ENCODE results near the gene RBFOX1.

Gene RBFOX1

DNA sequence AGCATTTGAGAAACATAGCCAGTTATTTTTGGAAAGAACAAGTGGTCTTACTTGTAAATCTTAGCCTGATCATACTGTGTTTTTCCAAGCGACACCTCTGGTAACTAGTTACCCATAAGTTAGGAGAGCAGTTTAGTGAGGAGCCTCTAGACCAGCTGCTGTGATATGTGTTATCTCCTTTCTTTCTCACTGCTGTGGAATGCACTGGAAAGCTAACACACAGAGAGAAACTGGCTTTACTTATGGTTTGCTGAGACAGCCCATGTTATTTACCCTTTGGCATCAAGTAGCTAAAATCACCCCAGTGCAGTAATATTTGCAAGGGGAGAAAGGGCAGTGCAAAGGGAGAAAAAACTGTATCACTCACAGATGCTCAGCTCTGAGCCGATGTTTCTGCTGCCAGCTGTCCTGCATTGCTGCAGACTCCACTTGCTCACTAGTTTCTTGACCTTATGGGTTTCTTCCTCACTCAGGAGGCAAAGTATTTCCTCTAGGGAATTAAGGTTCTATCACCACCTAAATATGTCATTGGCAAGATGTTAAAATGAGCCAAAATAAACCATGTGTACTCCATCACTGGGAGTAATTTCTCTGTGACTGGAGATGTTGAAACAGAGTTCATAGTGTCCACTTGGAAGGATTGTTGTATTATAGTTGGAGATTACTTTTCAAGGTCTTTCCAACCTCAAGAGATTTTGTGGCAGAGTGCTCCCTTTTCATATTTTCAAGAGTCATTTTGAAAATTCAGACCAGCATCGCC, 2.3 kb downstream of the RBFOX1 start:
- no peak for DNase-seq (ENCODE audit: low spot score)

DNA sequence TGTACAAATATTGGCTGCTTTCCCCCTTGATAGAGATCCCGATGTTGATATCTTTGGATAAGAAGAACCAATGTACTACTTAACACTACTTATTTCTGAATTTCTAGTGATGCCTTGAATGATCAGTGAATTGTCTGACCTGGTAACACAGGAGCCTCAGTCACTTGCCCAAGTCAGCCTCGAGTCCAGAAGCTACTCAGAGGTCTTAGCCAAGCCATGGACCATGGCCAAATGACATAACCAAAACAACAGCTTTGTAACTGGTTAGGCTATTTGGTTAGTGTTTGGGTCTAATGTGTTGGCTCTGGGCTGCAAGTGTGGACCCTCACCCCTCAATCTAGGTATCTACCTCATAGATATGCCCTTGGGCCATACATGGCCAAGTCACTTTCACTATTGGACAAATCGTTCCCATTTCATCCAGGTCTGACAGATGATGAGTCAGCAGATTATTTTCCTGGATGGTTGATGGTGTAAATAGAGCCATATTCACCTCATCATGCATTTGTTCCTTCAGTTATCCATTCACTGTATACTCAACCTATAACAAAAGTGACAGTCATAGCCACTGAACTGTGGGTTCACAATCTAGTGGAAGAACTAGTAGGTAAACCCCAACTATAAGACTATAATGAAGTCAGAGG, 3.5 kb downstream of the RBFOX1 start:
- no peak for DNase-seq (ENCODE audit: low spot score)

DNA sequence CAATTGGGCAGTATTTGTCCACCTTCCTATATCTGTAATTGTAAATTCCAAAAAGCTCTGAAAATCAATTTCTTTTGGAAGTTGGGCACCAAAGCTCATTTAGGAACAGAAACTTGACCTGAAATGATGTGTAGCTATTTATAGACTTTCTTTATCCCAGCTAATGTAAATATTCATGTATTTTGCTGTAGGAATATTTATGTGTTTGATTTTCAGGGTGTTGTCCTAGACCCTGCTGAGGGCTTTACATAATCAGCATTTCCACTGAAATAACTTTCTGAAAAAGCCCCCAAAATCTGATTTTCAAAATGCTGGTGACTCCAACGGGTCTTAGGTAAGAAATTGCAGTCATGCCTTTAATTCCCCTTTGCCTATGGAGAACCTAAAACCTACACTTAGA, 4.1 kb downstream of the RBFOX1 start:
- no peak for DNase-seq (ENCODE audit: low spot score)

DNA sequence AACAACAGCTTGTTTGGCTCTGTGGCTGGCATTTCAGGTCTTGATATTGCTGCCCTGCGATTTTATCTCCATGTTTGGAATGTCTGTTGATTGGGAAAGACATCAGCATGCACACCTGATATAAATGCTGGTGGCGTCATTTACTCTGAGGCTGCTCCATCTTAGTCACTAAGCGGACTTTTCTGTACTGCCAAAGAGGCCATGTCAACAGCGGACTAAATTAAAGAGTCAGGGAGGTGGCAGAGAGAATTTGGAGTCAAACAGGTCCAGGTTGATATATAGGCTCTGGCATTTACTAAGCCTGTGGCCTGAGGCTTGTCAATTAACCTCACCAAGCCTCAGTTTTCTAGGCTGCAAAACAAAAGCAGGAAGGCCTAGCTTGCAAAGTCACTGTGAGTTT, 6.2 kb downstream of the RBFOX1 start:
- DNase-seq (ENCODE audit: low spot score): no peak

DNA sequence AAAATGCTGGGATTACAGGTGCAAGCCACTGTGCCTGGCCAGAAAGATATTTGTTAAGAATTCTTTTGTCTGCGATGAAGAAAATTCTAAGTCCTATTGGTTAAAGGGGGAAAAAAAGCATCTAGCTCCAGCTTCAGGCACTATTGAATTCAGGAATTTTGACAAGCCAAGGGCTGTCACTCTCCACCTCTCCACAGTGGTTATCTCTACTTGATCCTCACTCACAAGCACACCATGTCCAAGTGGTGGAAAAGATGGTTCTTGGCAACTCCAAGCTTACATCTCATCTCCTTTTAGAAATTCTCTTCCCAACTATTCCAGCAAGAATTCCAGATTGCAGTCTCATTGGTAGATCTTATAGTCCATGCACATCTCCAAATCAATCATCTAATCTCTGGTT, 7.1 kb downstream of the RBFOX1 start:
- no peak for DNase-seq (ENCODE audit: low spot score)

DNA sequence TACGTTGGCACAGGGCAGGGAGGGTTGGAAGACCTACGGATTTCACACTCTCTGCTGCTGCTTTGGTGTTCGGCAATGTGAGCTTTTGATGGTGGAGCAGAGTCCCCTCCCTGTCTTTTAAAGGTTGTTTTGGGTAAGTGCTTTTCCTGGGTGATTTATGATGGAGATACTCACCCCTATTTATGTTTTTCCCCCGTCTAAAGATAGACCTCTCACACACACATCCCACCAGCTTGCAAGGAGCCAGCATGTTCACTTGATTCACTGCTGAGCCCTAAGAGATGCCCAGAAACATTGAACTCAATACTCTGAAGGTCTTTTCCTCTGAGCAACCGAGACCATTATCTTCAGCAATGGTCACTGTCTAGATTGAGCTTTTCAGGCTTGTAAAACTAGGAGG, 8.3 kb downstream of the RBFOX1 start:
- DNase-seq (ENCODE audit: low spot score): no peak

DNA sequence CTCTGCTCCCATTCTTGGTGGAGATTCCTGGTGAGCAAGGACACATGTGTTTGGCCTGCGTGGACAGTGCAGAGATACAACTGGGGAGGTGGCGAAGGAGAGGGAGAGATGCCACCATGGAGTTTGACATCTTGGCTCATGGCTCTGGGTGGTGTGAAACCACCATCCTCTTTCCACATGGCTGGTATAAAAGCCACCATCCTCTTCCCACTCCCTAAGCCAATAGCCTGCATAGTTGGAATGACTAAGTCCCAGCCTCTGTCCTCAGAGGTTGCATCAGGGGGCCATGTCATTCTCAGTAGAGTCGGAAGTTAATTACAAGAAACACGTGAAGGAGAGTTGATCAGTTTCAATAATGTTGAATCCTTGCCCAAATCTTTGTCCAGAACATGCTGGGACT, 10.0 kb downstream of the RBFOX1 start:
- no peak for DNase-seq (ENCODE audit: low spot score)

DNA sequence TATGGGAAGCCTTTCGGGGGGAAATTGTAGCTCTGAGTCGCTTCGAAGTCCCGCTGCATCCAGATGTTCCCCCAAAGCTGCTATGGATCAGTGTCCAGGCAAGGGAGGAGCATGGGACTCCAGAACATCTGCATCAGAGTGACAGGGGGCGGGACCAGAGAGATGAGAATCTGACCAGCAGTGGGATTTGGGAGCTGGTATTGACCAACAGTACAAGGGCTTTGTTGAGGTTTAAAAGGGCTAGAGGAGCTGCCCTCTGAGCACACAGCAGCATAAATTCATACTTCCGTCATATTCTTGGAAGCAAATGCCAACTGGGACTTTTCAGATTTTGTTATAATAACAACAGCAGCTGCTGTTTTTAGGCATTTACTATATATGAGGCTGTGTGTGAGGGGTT, 10.6 kb downstream of the RBFOX1 start:
- no peak for DNase-seq (ENCODE audit: low spot score)

DNA sequence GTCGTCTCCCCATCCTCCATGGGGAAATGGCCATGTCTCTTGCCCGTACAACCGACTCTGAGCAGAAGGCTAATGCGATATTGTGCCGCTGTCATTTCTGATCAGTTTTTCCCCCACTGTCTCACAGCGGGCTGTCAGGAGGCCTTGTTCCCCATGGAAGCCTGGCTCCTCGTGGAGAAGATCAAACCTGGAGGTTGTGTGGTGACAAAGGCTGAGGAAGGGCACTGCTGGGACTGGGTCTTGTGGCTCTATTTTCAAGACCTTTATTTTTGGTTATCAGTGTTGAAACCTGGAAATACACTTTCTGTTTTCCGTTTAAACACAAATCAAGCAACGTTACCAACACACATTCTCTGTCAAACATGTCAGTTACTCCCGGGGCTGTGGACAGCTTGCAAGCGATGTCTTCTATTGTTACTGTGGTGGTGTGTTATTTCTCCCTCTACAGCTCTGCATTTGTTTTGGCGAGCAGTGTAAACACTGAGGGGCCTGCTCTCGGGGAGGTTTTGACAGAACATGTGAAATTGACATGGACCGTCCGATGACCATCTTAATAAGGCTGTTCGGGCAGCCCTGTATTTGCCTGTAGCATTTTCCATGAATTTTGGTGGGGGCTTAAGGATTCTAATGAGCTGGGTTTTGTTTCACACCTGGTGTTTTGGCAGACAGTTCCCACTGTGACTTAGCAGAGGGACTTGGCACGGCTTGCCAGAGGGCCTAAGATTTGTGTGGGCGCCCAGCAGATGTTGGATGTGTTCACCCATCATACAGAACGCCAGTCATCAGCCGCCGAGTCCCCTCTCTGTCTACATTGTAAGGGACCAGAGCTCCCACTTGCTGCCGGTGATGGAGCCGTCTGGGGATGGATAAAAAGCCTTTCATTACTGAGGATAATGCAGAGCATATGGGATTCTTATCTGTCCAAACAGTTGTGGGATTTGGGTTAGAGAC, 12.5 kb downstream of the RBFOX1 start:
- DNase-seq (ENCODE audit: low spot score): no peak

DNA sequence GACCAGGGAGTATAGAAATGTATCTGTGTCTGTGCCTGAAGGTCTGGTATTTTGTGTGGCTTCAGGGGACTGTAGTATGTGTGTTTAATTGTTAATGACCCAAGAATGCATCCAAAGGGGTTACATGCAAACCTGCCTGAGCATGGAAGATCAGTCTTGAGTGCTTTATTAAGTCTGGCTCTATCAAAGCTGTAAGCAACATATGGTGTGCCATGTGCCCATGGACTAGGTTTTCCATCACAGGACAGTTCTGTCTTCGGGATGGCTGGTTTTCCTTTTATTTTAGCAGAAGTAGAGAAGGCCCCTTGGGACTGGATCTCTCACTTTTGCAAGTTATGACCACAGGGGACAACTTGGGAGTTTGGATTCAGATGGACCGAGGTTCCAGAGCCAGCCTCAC, 18.2 kb downstream of the RBFOX1 start:
- DNase-seq (ENCODE audit: low spot score): no peak

DNA sequence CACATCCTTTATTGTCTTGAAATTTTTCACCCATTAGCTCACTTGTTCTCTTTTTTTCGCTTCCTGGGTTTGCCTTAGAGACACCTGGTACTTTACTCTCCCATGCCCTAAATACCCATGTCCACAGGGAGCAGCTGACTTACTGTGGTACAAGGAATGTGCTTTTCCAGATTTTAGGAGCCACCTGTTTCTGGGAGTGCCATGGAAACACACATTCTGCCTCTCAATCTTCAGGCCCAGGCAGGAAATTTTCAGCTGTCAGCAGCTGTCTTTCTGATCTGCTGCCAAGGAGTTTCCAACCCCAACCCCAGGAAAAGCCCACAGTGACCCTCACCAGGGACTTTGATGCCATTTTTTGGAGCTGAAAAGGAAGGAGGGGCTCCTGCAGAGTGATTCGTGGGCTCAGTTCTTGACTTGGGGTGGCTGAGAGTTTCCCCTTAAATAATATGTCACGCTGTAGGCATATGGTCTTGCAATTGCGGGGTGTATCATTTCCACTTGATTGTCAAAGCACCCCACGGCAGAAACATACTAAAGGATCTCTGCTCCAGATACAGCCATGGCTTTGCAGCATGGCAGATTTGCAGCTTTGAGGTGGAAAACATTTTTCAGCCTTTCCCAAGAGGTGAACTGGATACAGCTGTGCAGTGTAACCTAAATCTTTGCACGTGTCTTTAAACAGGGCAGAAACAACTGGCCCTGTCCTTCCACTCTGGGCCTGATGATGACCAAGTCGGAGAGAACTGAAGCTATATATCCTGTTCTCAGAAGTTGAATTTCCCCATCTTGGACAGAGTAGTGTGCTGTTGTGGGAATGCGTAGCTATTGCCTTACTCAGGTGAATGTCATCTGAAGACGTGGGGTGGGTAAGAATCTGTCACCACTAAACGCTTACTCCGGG, 19.2 kb downstream of the RBFOX1 start:
- no peak for DNase-seq (ENCODE audit: low spot score)

DNA sequence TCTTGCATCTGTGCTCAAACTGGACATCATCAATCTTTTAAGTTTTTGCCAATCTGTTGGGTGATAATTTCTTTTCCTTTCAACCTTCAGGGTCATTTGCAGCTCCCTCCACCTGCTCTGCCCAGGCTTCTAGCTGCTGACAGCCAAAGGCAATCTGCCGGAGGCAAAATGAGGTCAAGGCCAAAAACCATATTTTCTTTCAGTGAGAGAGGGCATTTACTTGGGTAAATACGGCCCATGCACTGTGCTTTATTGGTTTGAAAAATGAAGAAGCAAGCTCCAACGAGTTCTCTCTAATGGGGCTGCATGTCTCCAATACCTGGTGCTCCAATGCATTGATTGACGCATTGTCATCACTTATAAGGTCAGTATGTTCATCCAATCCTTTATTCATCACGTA, 23.1 kb downstream of the RBFOX1 start:
- DNase-seq (ENCODE audit: low spot score): no peak

DNA sequence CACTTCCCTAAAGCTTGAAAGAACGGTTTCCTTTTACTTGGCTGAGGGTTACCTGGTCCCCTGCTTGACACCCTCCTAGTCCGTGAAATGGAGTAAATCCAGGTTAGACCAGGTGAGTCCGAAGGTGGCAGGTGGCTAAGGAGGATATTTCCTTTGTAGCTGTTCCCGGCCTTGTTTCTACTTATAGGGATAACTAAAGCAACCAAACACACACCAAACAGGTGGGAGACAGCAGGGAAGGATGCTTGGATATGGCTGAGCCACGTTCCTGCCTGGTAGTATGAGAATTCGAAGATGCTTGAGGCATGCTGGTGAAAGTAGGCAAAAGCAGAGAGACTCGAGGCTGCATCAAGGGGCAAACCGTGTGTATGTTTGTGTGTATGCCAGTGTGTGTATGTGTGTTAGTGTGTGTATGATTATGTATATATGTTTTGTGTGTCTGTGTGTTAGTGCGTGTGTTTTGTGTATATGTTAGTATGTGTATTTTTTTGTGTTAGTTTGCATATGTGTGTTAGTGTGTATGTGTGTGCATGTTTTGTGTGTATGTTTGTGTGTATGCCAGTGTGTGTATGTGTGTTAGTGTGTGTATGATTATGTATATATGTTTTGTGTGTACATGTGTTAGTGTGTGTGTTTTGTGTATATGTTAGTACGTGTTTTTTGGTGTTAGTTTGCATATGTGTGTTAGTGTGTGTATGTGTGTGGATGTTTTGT, 28.9 kb downstream of the RBFOX1 start:
- no peak for DNase-seq (ENCODE audit: low spot score)

DNA sequence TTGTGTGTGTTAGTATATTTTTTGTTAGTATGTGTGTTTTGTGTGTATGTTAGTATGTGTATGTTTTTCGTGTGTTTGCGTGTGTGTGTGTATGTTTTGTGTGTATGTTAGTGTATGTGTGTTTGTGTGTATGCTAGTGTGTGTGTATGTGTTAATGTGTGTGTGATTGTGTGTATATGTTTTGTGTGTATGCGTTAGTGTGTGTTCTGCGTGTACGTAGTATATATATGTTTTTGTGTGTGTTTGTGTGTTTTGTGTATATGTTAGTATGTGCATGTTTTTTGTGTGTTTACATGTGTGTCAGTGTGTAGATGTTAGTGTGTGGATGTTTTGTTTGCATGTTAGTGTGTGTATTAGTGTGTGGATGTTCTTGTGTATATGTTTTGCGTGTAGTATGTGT, 29.6 kb downstream of the RBFOX1 start:
- DNase-seq (ENCODE audit: low spot score): no peak

DNA sequence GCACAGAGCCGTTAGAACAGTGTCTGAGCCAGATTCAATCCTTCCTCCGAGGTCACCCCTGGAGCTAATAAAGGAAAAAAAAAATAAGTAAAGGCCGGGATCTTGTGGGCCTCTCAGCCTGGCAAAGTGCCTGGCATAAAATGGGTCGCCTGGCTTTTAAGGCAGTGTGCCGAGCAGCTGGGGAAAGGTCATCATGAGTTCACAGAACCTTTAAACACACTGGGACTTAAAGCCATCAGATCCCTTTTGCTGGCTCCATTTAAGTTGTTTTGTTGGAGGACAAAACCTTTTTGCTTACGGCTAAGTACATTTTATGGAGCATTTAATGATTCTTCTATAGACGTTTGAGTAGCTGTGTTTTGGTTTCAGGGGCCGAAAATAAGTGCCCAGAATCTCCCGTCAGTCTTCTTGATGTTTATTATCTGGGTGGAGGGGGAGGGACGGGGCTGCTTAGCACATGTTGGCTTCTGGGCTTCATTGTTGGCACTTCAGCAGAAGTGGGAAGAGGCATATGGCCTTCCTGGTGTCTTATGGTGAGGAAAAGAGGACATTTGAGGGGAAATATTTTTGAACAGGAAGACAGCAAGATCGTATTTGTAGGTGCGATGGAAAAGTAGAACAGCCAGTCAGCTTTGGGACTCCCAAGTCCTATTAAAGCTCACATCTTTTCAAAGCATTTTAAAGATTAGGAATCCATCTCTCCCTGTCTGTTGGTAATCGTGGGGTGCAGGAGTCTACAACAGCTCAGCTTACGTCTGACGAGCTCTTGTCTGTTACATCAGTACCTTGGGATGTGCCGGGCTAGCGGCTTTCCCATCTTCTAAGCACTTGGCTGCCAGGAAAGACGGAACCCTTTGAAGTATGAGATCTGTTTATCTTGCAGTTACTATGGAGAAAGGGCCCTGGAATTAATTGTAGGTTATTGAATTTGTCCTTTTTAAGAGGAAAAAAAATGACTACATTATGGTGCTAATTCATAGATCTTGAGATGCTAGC, 31.1 kb downstream of the RBFOX1 start:
- no peak for DNase-seq (ENCODE audit: low spot score)

DNA sequence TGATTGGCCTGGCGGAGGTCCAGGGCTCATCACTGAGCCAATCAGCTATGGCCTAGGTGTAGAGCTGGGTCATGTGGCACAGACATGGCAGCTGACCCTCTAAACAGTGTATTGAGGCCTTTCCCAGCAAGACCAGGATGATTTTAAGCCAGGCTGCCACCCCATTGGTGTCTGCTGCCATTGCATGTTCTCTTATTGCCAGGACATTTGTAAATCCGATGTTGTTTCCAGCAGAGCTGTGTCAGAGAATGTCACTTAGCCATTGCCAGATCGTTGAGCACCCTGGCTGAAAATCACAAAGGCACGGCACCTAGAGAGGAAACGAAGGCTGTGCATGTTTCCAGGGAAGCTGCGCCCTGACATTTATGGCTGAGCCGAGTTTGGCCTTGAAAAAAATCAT, 33.4 kb downstream of the RBFOX1 start:
- DNase-seq (ENCODE audit: low spot score): no peak

DNA sequence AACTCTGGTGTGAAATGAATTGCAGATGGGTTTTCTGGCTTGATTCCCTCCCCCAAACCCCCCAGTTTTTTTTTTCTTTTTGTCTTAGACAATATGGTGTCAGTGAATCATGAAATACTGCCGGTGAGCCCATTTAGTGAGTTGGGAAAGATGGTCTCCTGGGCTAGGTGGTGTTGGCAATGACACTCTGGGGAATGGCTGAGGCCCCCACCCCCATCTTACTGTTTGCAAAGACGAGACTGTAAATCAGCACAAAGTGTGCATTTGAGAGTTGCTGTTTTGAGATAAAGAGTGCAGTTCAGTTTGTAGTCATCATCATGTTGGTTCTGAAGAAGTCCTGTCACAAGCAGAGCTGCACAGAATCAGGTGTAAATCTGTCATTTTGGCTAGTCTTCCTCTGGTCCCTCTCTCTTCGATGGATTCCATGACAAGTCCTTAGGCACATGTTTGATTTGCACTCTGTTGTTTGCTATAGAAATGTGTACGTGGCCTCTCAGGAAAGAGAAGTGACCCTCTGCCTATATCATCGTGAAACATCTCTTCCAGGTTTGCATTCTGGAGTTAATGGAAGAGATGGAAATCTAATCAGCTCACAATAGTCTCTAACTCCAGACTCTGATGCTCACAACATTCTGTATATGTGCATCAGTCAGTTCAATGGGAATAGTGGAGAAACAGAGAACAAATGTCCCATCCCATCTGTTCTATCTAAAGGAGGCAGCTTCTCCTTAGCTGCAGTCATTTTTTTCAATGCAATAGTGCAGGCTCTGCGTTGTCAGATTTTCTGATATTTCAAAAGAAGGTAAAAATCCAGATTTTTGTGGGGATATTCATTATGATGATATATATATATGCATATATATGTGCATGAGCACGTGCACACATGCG, 34.6 kb downstream of the RBFOX1 start:
- no peak for DNase-seq (ENCODE audit: low spot score)

DNA sequence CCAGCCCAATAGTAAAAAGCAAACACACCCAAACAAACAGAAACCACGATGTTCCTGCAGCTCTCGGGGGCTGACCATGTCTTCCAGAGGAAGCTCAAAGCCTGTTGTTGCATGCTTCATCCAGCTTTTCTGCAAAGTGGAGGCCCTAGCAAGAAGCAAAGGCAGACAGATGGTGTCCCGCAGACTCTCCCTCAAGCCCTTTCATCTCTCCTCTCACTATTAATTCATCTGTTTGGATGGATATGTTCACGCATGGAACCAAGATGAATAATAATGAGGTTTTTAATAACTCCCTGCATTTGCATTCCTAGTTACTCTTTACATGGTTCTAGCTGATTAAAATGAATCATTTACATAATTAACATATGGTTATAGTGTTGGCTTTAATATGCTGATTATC, 36.6 kb downstream of the RBFOX1 start:
- no peak for DNase-seq (ENCODE audit: low spot score)

DNA sequence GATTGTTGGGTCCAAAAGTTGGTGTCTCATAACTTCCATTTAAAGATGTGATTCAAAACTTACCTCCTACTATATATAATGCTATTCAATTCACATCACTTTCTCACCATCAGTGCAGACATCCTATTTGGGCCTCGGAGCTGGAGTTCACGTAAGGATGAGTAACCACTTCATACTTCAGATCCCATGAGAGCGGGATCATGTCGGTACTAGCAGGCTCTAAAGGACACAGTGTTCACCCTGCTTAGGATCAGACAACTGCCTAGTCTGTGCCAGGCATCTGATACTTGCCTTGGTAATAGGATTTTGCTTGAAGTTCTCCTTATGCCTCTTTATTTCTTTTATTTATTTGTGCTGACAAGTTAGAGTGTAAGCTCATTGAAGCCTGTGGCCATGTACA, 39.5 kb downstream of the RBFOX1 start:
- no peak for DNase-seq (ENCODE audit: low spot score)

Measured in NAMALWA (cell line).